Stimulated activated effector memory CD8-positive, alpha-beta T cell treated with anti-CD3 and anti-CD28 coated beads, Interleukin-12 subunit alpha, Interleukin-12 subunit beta, amount 100 ng/mL, for 72 hours (primary cell): Measurements from ENCODE around the gene SPRED2.

Experiments
- ATAC-seq: fragments of 150-1000 bp; cut with Tn5 transposase; 2 replicates; pipeline ENCODE4 v1.10.0; 2021
- DNase-seq, 2 donors: peaks; one replicate each; pipeline ENCODE4 v3.0.0; 2021 to 2022; ENCODE audit warnings: low spot score in 2 of 2
- H3K27ac Mint-ChIP-seq: one replicate; pipeline ENCODE4 v1.8.0; 2022; ENCODE audit warnings: mild to moderate bottlenecking, mixed read lengths
- H3K36me3 Mint-ChIP-seq: one replicate; pipeline ENCODE4 v1.8.0; 2022; ENCODE audit warnings: mild to moderate bottlenecking, mixed read lengths
- H3K4me1 Mint-ChIP-seq: one replicate; pipeline ENCODE4 v1.8.0; 2022; ENCODE audit warnings: mixed read lengths
- H3K4me3 Mint-ChIP-seq: one replicate; pipeline ENCODE4 v1.8.0; 2022; ENCODE audit warnings: mild to moderate bottlenecking, mixed read lengths
- H3K9me3 Mint-ChIP-seq: one replicate; pipeline ENCODE4 v1.8.0; 2022; ENCODE audit warnings: mixed read lengths

The SPRED2 gene

DNA sequence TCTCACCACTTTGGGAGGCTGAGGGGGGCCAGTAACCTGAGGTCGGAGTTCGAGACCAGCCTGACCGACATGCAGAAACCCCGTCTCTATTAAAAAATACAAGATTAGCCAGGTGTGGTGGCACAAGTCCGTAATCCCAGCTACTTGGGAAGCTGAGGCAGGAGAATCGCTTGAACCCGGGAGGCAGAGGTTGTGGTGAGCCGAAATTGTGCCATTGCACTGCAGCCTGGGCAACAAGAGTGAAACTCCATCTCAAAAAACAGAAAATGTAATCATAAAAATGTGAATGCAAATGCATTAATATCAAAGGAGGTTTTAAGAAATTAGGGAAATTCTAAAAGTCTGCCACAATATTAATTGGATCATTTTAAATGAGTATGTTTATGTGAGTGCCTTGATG is 159.1 kb downstream of the SPRED2 start:
- Mint-ChIP-seq H3K9me3 (no peaks in the 10 kb centered on the region), H3K4me1 (peaks cover 7% of the 10 kb centered on the region), H3K27ac (no peak overlapping the region), H3K4me3 (no peak overlapping the region), H3K36me3 (peaks cover 70% of the 10 kb centered on the region)
- peak in 1 of 2 donors; percentile 8 for DNase-seq
- no peak for ATAC-seq

DNA sequence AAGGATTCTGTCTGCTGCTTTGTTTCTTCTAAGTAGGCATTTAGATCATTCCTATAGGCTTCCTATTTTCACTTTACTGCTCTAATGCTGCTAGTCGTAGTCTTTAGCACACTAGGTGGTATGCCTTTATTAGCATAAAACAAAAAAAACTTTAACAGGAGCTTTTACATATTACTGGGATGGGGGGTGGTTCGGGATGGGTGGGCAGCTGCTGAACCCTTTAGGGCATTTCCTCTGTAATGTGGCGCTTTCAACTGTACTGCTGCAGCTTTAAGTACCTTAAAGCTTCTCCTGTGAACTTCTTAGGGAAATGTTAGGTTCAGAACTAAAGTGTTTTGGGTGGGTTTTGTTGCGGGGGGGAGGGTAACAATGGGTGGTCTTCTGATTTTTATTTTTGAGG is 163.4 kb downstream of the SPRED2 start:
- Mint-ChIP-seq H3K9me3 (no peaks in the 10 kb centered on the region), H3K4me1 (peaks cover 18% of the 10 kb centered on the region), H3K4me3 (no peak overlapping the region), H3K36me3 (peaks cover 100% of the 10 kb centered on the region), H3K27ac (peak overlapping the region; percentile 26)
- DNase-seq (no peak), ATAC-seq (no peak)

- Mint-ChIP-seq H3K27ac (peak overlapping the region; percentile 7), H3K36me3 (peaks cover 100% of the 10 kb centered on the region), H3K9me3 (no peaks in the 10 kb centered on the region), H3K4me1 (peaks cover 18% of the 10 kb centered on the region), H3K4me3 (no peak overlapping the region)
- DNase-seq (no peak), ATAC-seq (no peak)
Observed at GRCh38 chr2:65267008-65267407, 165.4 kb downstream of the SPRED2 start.

DNA sequence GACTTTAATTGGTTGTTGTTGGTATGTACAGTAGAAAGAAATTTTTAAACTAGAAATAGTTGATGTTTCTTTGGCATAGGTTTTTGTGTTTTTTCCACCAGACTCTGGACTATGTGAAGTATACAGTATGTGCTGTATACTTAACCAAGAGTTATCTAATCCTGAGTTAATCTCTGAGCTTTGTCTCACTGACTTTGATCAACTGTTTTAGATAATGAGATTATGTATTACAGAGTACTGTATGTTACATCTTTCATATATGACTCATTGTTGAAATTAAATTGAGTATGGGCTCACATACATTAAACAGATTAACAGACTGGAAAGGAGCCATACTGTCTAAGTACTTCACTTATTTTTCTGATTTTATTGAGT is 166.7 kb downstream of the SPRED2 start:
- no peak for DNase-seq
- ATAC-seq, result no peak
- peaks cover 18% of the 10 kb centered on the region for H3K4me1 Mint-ChIP-seq
- no peak overlapping the region for H3K4me3 Mint-ChIP-seq
- H3K9me3 Mint-ChIP-seq, result no peaks in the 10 kb centered on the region
- peak overlapping the region; percentile 7 for H3K27ac Mint-ChIP-seq
- peaks cover 100% of the 10 kb centered on the region for H3K36me3 Mint-ChIP-seq

- H3K36me3 Mint-ChIP-seq, result peaks cover 100% of the 10 kb centered on the region
- no peak overlapping the region for H3K4me3 Mint-ChIP-seq
- no peak for DNase-seq
- peaks cover 18% of the 10 kb centered on the region for H3K4me1 Mint-ChIP-seq
- H3K9me3 Mint-ChIP-seq, result no peaks in the 10 kb centered on the region
- ATAC-seq, result no peak
- no peak overlapping the region for H3K27ac Mint-ChIP-seq
Observed at GRCh38 chr2:65264821-65265670, 167.4 kb downstream of the SPRED2 start.

DNA sequence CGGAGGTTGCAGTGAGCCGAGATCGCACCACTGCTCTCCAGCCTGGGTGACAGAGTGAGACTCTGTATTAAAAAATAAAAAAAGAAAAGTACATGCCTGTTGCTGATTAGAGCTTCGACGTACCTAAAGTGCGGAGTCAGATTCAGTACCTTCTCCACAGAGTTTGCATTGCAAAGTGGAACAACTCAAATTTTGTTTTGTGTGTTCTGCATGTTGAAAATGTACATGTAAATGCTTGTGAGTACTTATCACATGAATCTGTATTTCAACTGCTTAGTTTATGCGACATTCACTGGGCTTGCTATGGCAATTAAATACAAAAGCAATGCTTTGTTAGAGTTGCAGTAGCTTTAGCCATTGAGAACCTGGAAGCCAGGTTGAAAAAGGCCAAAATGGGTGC is 168.4 kb downstream of the SPRED2 start:
- no peak for ATAC-seq
- Mint-ChIP-seq H3K36me3 (peaks cover 100% of the 10 kb centered on the region), H3K4me1 (peaks cover 18% of the 10 kb centered on the region), H3K27ac (peak overlapping the region; percentile 20), H3K4me3 (no peak overlapping the region), H3K9me3 (no peaks in the 10 kb centered on the region)
- DNase-seq, result no peak

- DNase-seq (no peak), ATAC-seq (no peak)
- no peaks in the 10 kb centered on the region for H3K9me3 Mint-ChIP-seq
- peaks cover 100% of the 10 kb centered on the region for H3K36me3 Mint-ChIP-seq
- H3K27ac Mint-ChIP-seq, result peak overlapping the region; percentile 20
- H3K4me1 Mint-ChIP-seq, result peaks cover 19% of the 10 kb centered on the region
- no peak overlapping the region for H3K4me3 Mint-ChIP-seq
Observed at GRCh38 chr2:65263262-65263661, 169.1 kb downstream of the SPRED2 start.

DNA sequence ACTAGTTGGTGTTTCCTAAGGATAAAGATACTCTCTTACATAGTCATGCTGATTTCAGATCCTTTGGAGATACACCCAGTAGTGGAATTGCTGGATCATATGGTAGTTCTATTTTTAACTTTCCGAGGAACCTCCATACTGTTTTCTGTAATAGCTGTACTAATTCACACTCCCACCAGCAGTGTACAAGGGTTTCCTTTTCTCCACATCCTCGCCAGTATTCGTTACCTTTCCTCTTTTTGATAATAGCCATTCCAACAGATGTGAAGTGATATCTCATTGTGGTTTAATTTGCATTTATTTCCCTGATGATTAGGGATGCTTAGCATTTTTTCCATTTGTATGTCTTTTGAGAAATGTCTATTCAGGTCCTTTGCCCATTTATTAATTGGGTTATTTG is 170.7 kb downstream of the SPRED2 start:
- ATAC-seq (no peak), DNase-seq (no peak)
- Mint-ChIP-seq H3K9me3 (no peaks in the 10 kb centered on the region), H3K4me1 (peaks cover 23% of the 10 kb centered on the region), H3K27ac (no peak overlapping the region), H3K36me3 (peaks cover 100% of the 10 kb centered on the region), H3K4me3 (no peak overlapping the region)
